Sigmoid colon (tissue), 4 donors: Measurements from ENCODE around the gene SUGCT.

ENCODE experiments used
- CTCF ChIP-seq, 4 experiments: fragments of 450-650 bp in 3 of 4; fragments of 200-600 bp in 1 of 4; IDR thresholded peaks; one replicate each; pipeline ENCODE4 v1.5.1; 2016 to 2019; ENCODE audit warnings: antibody characterized with exemption in 4 of 4, mild to moderate bottlenecking in 3 of 4, moderate library complexity in 2 of 4
- EP300 ChIP-seq, 4 donors: sonication (generic); formaldehyde crosslinking; IDR thresholded peaks; one replicate each; pipeline ENCODE4 v1.6.1; 2017; ENCODE audit warnings: antibody characterized with exemption in 4 of 4
- POLR2A ChIP-seq, 2 donors: fragments of 450-650 bp; IDR thresholded peaks; one replicate each; pipeline ENCODE4 v1.6.1; 2016; ENCODE audit warnings: antibody characterized with exemption in 2 of 2, mild to moderate bottlenecking in 2 of 2, moderate library complexity in 2 of 2
- POLR2AphosphoS5 ChIP-seq, 4 donors: sonication (generic); formaldehyde crosslinking; IDR thresholded peaks; one replicate each; pipeline ENCODE4 v1.6.1; 2017; ENCODE audit warnings: antibody characterized with exemption in 4 of 4

- no peak for TF ChIP-seq CTCF (IDR thresholded peaks at IDR 0.05)
- TF ChIP-seq POLR2A (IDR thresholded peaks at IDR 0.05): no peak
- TF ChIP-seq POLR2AphosphoS5 (IDR thresholded peaks at IDR 0.05): no peak
- TF ChIP-seq EP300 (IDR thresholded peaks at IDR 0.05): no peak
These were observed 613.1 kb downstream of the SUGCT start for GRCh38 chr7:40747856-40748255.
